ENCODE results near the gene BLOC1S1. TPM values are rescaled to one million over a fixed set of nuclear protein-coding genes. Genes with fewer than 3 reads are reported as not detected.

Gene BLOC1S1
- total RNA-seq, 4 donors from 2014 or later, result 255 to 434 (median 300) TPM

- Histone ChIP-seq H3K27ac (peak overlapping the region; percentile 87 to 96 (median 92)), H3K9me3 (no peaks in the 10 kb centered on the region), H3K4me3 (peak overlapping the region in 1 of 4 donors; percentile 67), H3K4me1 (peaks cover 78 to 83% of the 10 kb centered on the region in 2 donors), H3K36me3 (no peaks in the 10 kb centered on the region), H3K27me3 (no peaks in the 10 kb centered on the region)
- DNase-seq, result peak in 1 of 2 donors; percentile 65
- no peak for TF ChIP-seq POLR2A (IDR thresholded peaks at IDR 0.05)
- TF ChIP-seq, protein P1, sequence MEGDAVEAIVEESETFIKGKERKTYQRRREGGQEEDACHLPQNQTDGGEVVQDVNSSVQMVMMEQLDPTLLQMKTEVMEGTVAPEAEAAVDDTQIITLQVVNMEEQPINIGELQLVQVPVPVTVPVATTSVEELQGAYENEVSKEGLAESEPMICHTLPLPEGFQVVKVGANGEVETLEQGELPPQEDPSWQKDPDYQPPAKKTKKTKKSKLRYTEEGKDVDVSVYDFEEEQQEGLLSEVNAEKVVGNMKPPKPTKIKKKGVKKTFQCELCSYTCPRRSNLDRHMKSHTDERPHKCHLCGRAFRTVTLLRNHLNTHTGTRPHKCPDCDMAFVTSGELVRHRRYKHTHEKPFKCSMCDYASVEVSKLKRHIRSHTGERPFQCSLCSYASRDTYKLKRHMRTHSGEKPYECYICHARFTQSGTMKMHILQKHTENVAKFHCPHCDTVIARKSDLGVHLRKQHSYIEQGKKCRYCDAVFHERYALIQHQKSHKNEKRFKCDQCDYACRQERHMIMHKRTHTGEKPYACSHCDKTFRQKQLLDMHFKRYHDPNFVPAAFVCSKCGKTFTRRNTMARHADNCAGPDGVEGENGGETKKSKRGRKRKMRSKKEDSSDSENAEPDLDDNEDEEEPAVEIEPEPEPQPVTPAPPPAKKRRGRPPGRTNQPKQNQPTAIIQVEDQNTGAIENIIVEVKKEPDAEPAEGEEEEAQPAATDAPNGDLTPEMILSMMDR (IDR thresholded peaks at IDR 0.05 in 4 of 5, conservative IDR thresholded peaks at IDR 0.05 in 1 of 5), result no peak
- ATAC-seq, result peak in 1 of 2 donors; percentile 23
- in situ Hi-C loops (cut with MboI; ENCODE audit: low sequenced_read_pairs in 4 of 4) (loop anchor here in 1 of 4 donors (25.0 kb wide), 1 partner anchor 1726 kb away; the partner anchor contains the start of gene HOXC10), intact Hi-C loops (cut with DNase I; ENCODE audit: low total_unique reads) (loop anchor here (10.0 kb wide), 1 partner anchor 552 kb away; the partner anchor contains the start of gene COQ10A)
These were observed 3.0 kb upstream of the BLOC1S1 start for GRCh38 chr12:55712700-55713415.

DNA sequence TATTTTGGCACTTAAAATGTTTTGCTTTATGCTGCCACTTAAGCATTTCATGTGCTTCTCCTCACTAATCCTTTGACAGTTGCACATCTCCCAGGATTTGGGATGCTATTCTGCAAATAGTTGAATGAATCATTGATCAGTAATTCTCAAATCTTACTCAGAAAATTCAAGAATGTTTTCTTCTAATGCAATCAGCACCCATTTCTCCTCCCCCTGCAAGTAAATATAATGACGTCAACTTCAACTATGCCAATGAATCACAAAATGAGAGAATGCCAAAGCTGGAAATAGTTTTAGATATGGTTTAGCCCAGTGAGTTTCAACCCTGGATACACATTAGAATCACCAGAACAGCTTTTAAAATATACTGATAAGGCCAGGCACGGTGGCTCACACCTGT lies 2.1 kb upstream of the BLOC1S1 start:
- intact Hi-C loops (cut with DNase I; ENCODE audit: low total_unique reads), result loop anchor here (10.0 kb wide), 1 partner anchor 551 kb away; the partner anchor contains the start of gene COQ10A
- peak overlapping the region; percentile 87 to 96 (median 92) for H3K27ac ChIP-seq
- H3K27me3 ChIP-seq, result no peaks in the 10 kb centered on the region
- peaks cover 82 to 84% of the 10 kb centered on the region in 2 donors for H3K4me1 ChIP-seq
- no peaks in the 10 kb centered on the region for H3K36me3 ChIP-seq
- ATAC-seq, result no peak
- H3K9me3 ChIP-seq, result no peaks in the 10 kb centered on the region
- TF ChIP-seq, protein P1 (IDR thresholded peaks at IDR 0.05 in 4 of 5, conservative IDR thresholded peaks at IDR 0.05 in 1 of 5), result no peak
- TF ChIP-seq POLR2A (IDR thresholded peaks at IDR 0.05), result no peak
- DNase-seq, result no peak
- H3K4me3 ChIP-seq, result no peak overlapping the region
- in situ Hi-C loops (cut with MboI; ENCODE audit: low sequenced_read_pairs in 4 of 4), result loop anchor here in 1 of 4 donors (25.0 kb wide), 1 partner anchor 1726 kb away; the partner anchor contains the start of gene HOXC10

DNA sequence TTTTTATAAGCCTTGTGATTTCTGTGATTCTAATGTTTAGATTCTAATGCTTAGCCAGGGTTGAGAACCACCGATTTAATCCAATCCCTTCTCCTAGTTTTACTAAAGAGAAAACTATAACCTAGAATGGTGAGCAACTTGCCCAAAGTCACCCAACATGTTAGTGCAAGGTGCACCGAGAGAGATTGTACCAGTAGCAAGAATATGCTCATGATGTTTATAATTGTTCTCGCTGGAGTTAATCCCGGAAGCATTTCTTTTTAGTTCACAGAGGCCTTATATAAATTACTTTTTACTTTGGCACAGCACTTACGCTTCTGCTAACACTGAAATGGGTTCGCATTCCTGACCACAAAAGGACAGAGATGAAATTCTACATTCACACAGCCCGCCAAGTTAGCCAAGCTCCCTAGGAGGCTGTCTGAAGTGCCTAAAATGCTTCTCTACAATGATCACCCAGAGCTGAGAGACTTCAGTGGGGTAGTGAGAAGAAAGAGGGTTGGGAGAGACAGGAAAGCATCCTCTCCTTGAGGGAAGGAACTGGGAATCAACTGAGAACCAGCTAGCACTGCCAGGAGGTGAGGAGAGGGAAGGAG lies 579 bp upstream of the BLOC1S1 start:
- peak overlapping the region; percentile 95 to 100 (median 99) for H3K27ac ChIP-seq
- intact Hi-C loops (cut with DNase I; ENCODE audit: low total_unique reads) (loop anchor here (5.0 to 10.0 kb wide), 2 partner anchors 507 to 550 kb away; partner anchors contain the start of genes COQ10A, NABP2 and RNF41), in situ Hi-C loops (cut with MboI; ENCODE audit: low sequenced_read_pairs in 4 of 4) (loop anchor here in 2 of 4 donors (5.0 to 25.0 kb wide), 2 partner anchors 38 to 1728 kb away; partner anchors contain the start of gene HOXC10 (in 1 of the 2))
- H3K36me3 ChIP-seq, result no peaks in the 10 kb centered on the region
- no peaks in the 10 kb centered on the region for H3K27me3 ChIP-seq
- ATAC-seq (no peak), DNase-seq (no peak)
- H3K4me3 ChIP-seq, result peak overlapping the region; percentile 69 to 95 (median 81)
- peaks cover 85 to 86% of the 10 kb centered on the region in 2 donors for H3K4me1 ChIP-seq
- no peaks in the 10 kb centered on the region for H3K9me3 ChIP-seq
- TF ChIP-seq, protein P1 (IDR thresholded peaks at IDR 0.05 in 4 of 5, conservative IDR thresholded peaks at IDR 0.05 in 1 of 5), result no peak
- no peak for TF ChIP-seq POLR2A (IDR thresholded peaks at IDR 0.05)

- peak overlapping the region; percentile 95 to 100 (median 99) for H3K27ac ChIP-seq
- H3K36me3 ChIP-seq, result no peaks in the 10 kb centered on the region
- DNase-seq, result no peak
- intact Hi-C loops (cut with DNase I; ENCODE audit: low total_unique reads), result loop anchor here (5.0 to 10.0 kb wide), 2 partner anchors 506 to 548 kb away; partner anchors contain the start of genes COQ10A, NABP2 and RNF41
- peak in 1 of 2 donors; percentile 4 for ATAC-seq
- in situ Hi-C loops (cut with MboI; ENCODE audit: low sequenced_read_pairs in 4 of 4), result loop anchor here in 2 of 4 donors (5.0 to 25.0 kb wide), 2 partner anchors 39 to 1729 kb away; partner anchors contain the start of gene HOXC10 (in 1 of the 2)
- H3K4me1 ChIP-seq, result peaks cover 78 to 86% of the 10 kb centered on the region in 2 donors
- no peaks in the 10 kb centered on the region for H3K9me3 ChIP-seq
- TF ChIP-seq, protein P1 (IDR thresholded peaks at IDR 0.05 in 4 of 5, conservative IDR thresholded peaks at IDR 0.05 in 1 of 5), result no peak
- TF ChIP-seq POLR2A (IDR thresholded peaks at IDR 0.05), result peak in 1 of 2 donors; percentile 4
- no peaks in the 10 kb centered on the region for H3K27me3 ChIP-seq
- H3K4me3 ChIP-seq, result peak overlapping the region; percentile 69 to 95 (median 81)
These were observed 724 bp downstream of the BLOC1S1 start for GRCh38 chr12:55716582-55716957.

Data from gastrocnemius medialis (tissue), 4 donors.